HepG2 (cell line): ENCODE measurements around the gene LRSAM1. TPM values are rescaled to one million over a fixed set of nuclear protein-coding genes. Genes with fewer than 3 reads are reported as not detected.
A peak's percentile ranks its signal among the peaks of the same experiment; 100 is the strongest.

ENCODE experiments used
- ATF4 ChIP-seq, 2 experiments: fragments of 450-650 bp in 1 of 2; sonication (generic) in 1 of 2; formaldehyde crosslinking; IDR thresholded peaks; 2 replicates each; pipeline versions ENCODE4 v1.5.0 to v1.8.0; 2020 to 2022; ENCODE audit warnings: mild to moderate bottlenecking in 1 of 2, missing genetic modification reagents in 1 of 2
- CSRNP2 ChIP-seq: sonication (generic); formaldehyde crosslinking; conservative IDR thresholded peaks from 2 replicates; pipeline ENCODE4 v1.8.0; 2022; ENCODE audit warnings: low read depth, missing genetic modification reagents
- E2F2 ChIP-seq: sonication (generic); formaldehyde crosslinking; IDR thresholded peaks from 2 replicates; pipeline ENCODE4 v1.4.0; 2020; ENCODE audit warnings: missing genetic modification reagents, borderline replicate concordance
- GTF2F1 ChIP-seq: fragments of 150-350 bp; IDR thresholded peaks from 2 replicates; pipeline ENCODE4 v1.6.1; 2014; ENCODE audit warnings: low read length
- KLF13 ChIP-seq: sonication (generic); formaldehyde crosslinking; IDR thresholded peaks from 2 replicates; pipeline ENCODE4 v1.4.0; 2020; ENCODE audit warnings: mild to moderate bottlenecking, missing genetic modification reagents
- NAIF1 ChIP-seq: sonication (generic); formaldehyde crosslinking; IDR thresholded peaks from 2 replicates; pipeline ENCODE4 v1.5.0; 2020; ENCODE audit warnings: mild to moderate bottlenecking, missing genetic modification reagents, borderline replicate concordance
- PAX8 ChIP-seq: sonication (generic); formaldehyde crosslinking; IDR thresholded peaks from 2 replicates; pipeline ENCODE4 v1.8.0; 2022; ENCODE audit warnings: mild to moderate bottlenecking, missing genetic modification reagents, borderline replicate concordance
- PHF20 ChIP-seq: sonication (generic); formaldehyde crosslinking; IDR thresholded peaks from 2 replicates; pipeline ENCODE4 v1.5.0; 2020; ENCODE audit warnings: mild to moderate bottlenecking, missing genetic modification reagents
- RNF219 ChIP-seq: sonication (generic); formaldehyde crosslinking; IDR thresholded peaks from 2 replicates; pipeline ENCODE4 v1.5.0; 2020; ENCODE audit warnings: mild to moderate bottlenecking, missing genetic modification reagents
- STAG1 ChIP-seq: sonication (generic); formaldehyde crosslinking; IDR thresholded peaks from 2 replicates; pipeline ENCODE4 v1.4.0; 2020; ENCODE audit warnings: missing genetic modification reagents
- TBX3 ChIP-seq: fragments of 450-650 bp; IDR thresholded peaks from 2 replicates; pipeline ENCODE4 v1.6.1; 2017; ENCODE audit warnings: antibody characterized with exemption, mild to moderate bottlenecking, inconsistent platforms, borderline replicate concordance
- ZFYVE20 ChIP-seq: sonication (generic); formaldehyde crosslinking; IDR thresholded peaks from 2 replicates; pipeline ENCODE4 v1.8.0; 2023; ENCODE audit warnings: low read depth, mild to moderate bottlenecking, moderate library complexity, missing genetic modification reagents, borderline replicate concordance
- ZNF296 ChIP-seq: sonication (generic); formaldehyde crosslinking; conservative IDR thresholded peaks from 2 replicates; pipeline ENCODE4 v1.5.0; 2020; ENCODE audit warnings: mild to moderate bottlenecking, missing genetic modification reagents
- ZNF460 ChIP-seq: sonication (generic); formaldehyde crosslinking; IDR thresholded peaks from 2 replicates; pipeline ENCODE4 v1.5.1; 2020; ENCODE audit warnings: missing genetic modification reagents, mild to moderate bottlenecking, borderline replicate concordance
- ZNF501 ChIP-seq: sonication (generic); formaldehyde crosslinking; IDR thresholded peaks from 2 replicates; pipeline ENCODE4 v1.5.1; 2020; ENCODE audit warnings: mild to moderate bottlenecking, moderate library complexity, missing genetic modification reagents
- ZNF614 ChIP-seq: IDR thresholded peaks from 2 replicates; pipeline ENCODE4 v1.6.1; 2018; ENCODE audit warnings: missing biosample characterization, missing genetic modification reagents, inconsistent platforms, borderline replicate concordance
- ZNF687 ChIP-seq: sonication (generic); formaldehyde crosslinking; IDR thresholded peaks from 2 replicates; pipeline ENCODE4 v1.5.1; 2020; ENCODE audit warnings: mild to moderate bottlenecking, missing genetic modification reagents, moderate library complexity
- ZSCAN31 ChIP-seq: sonication (generic); formaldehyde crosslinking; IDR thresholded peaks from 2 replicates; pipeline ENCODE4 v1.5.0; 2020; ENCODE audit warnings: low read depth, mild to moderate bottlenecking, missing genetic modification reagents
- polyA plus RNA-seq, 8 experiments: library from polyadenylated mRNA; depleted of rRNA in 3 of 8; stranded (reverse) in 7 of 8; unstranded in 1 of 8; fragments of >200 nt; fragmentation: Illumina TruSeq in 4 of 8; extraction: Trizol in 4 of 8; gene quantifications; 2 replicates each; pipeline versions ENCODE4 v1.2.1 to v1.2.3, GENCODE V29; 2011 to 2016; ENCODE audit warnings: low read depth in 4 of 8, missing spikeins in 1 of 8, mixed read lengths in 1 of 8; ENCODE audit not compliant: insufficient read depth in 1 of 8
- total RNA-seq, 5 experiments: library from RNA; depleted of rRNA; stranded (reverse); fragments of >200 nt; fragmentation: Illumina TruSeq; extraction: Trizol; gene quantifications; 2 replicates each; pipeline ENCODE4 v1.2.3, GENCODE V29; 2016; ENCODE audit warnings: low read depth in 1 of 5

Gene LRSAM1
- total and polyA plus RNA-seq, 2 of the 13 experiments (the other 11 are each of a cell fraction or from before 2014, with no cell fraction given), result 8.7 to 10.2 TPM

- no peak for TF ChIP-seq ZSCAN31 (CRISPR knock-in tag)
- TF ChIP-seq PAX8 (CRISPR knock-in tag), result no peak
- no peak for TF ChIP-seq ZNF460 (CRISPR knock-in tag)
- TF ChIP-seq STAG1 (CRISPR knock-in tag), result peak; percentile 75
- TF ChIP-seq KLF13 (CRISPR knock-in tag), result no peak
- TF ChIP-seq ZNF687 (CRISPR knock-in tag), result no peak
- no peak for TF ChIP-seq ZFYVE20
- no peak for TF ChIP-seq PHF20
- TF ChIP-seq ZNF296 (CRISPR knock-in tag), result no peak
- TF ChIP-seq E2F2 (CRISPR knock-in tag), result no peak
- TF ChIP-seq ATF4 (CRISPR knock-in tag; IDR thresholded peaks at IDR 0.05), result no peak
- TF ChIP-seq NAIF1 (CRISPR knock-in tag), result no peak
- TF ChIP-seq RNF219 (CRISPR knock-in tag), result no peak
- no peak for TF ChIP-seq ZNF501
- no peak for TF ChIP-seq TBX3
- TF ChIP-seq ZNF614, result no peak
- no peak for TF ChIP-seq CSRNP2 (CRISPR knock-in tag)
- TF ChIP-seq GTF2F1, result no peak
Observed at GRCh38 chr9:127525401-127526188, 74.3 kb downstream of the LRSAM1 start (continued).
